WTC11 (cell line): ENCODE data around the gene PADI2. TPM values are rescaled to one million over a fixed set of nuclear protein-coding genes. Genes with fewer than 3 reads are reported as not detected.

ENCODE experiments used
- ATAC-seq: fragments of 200-7000 bp; cut with Tn5 transposase; 2 replicates; pipeline ENCODE4 v1.10.0; 2021; ENCODE audit warnings: mild to moderate bottlenecking, moderate library complexity
- CTCF ChIA-PET: fragments of 300-600 bp; sonication (Branson Sonifier 250); formaldehyde crosslinking; loops from one replicate; lab custom pipeline; 2021; ENCODE audit warnings: antibody characterized with exemption; lab: Charles Lee
- POLR2A ChIA-PET: fragments of 350-600 bp; sonication (Branson Sonifier 250); formaldehyde crosslinking; loops from one replicate; lab custom pipeline; 2021; ENCODE audit warnings: antibody characterized with exemption; lab: Charles Lee
- DNase-seq: peaks from one replicate; pipeline ENCODE4 v3.0.0; 2021; ENCODE audit warnings: low spot score
- H3K27ac Mint-ChIP-seq: 2 replicates; pipeline ENCODE4 v1.8.0; 2021; ENCODE audit warnings: mixed read lengths
- H3K27me3 Mint-ChIP-seq: 2 replicates; pipeline ENCODE4 v1.8.0; 2021; ENCODE audit warnings: low read depth, mild to moderate bottlenecking, moderate library complexity, mixed read lengths
- H3K36me3 Mint-ChIP-seq: 2 replicates; pipeline ENCODE4 v1.8.0; 2021; ENCODE audit warnings: mixed read lengths
- H3K4me1 Mint-ChIP-seq: 2 replicates; pipeline ENCODE4 v1.8.0; 2022; ENCODE audit warnings: mixed read lengths
- H3K4me3 Mint-ChIP-seq: 2 replicates; pipeline ENCODE4 v1.8.0; 2021; ENCODE audit warnings: mild to moderate bottlenecking, moderate library complexity, mixed read lengths
- H3K9me3 Mint-ChIP-seq: 2 replicates; pipeline ENCODE4 v1.8.0; 2021; ENCODE audit warnings: mixed read lengths
- AR ChIP-seq: fragments of 250-450 bp; sonication (Bioruptor Pico); IDR thresholded peaks from 2 replicates; pipeline ENCODE4 v1.9.0; 2021; ENCODE audit warnings: mild to moderate bottlenecking
- CDX4 ChIP-seq: fragments of 250-450 bp; sonication (Bioruptor Pico); IDR thresholded peaks from 2 replicates; pipeline ENCODE4 v1.9.0; 2021; ENCODE audit warnings: moderate library complexity, mild to moderate bottlenecking, inconsistent platforms, borderline replicate concordance
- CTCF ChIP-seq: fragments of 200-600 bp; IDR thresholded peaks from 2 replicates; pipeline ENCODE4 v1.8.0; 2022; ENCODE audit warnings: antibody characterized with exemption
- E2F5 ChIP-seq: sonication (generic); formaldehyde crosslinking; IDR thresholded peaks from 2 replicates; pipeline ENCODE4 v1.8.1; 2022; ENCODE audit warnings: mild to moderate bottlenecking, moderate library complexity, missing genetic modification reagents
- ERG ChIP-seq: fragments of 250-450 bp; sonication (Bioruptor Pico); IDR thresholded peaks from 2 replicates; pipeline ENCODE4 v1.8.0; 2021; ENCODE audit warnings: mild to moderate bottlenecking
- FOXP4 ChIP-seq: sonication (generic); formaldehyde crosslinking; IDR thresholded peaks from 2 replicates; pipeline ENCODE4 v1.8.0; 2022; ENCODE audit warnings: mild to moderate bottlenecking, missing genetic modification reagents
- GABPB1 ChIP-seq: sonication (generic); formaldehyde crosslinking; IDR thresholded peaks from 2 replicates; pipeline ENCODE4 v1.8.1; 2023; ENCODE audit warnings: mild to moderate bottlenecking, missing genetic modification reagents
- GTF2I ChIP-seq: fragments of 250-450 bp; sonication (Bioruptor Pico); conservative IDR thresholded peaks from 2 replicates; pipeline ENCODE4 v1.4.0; 2021; ENCODE audit warnings: mild to moderate bottlenecking
- JUN ChIP-seq: sonication (generic); formaldehyde crosslinking; IDR thresholded peaks from 2 replicates; pipeline ENCODE4 v1.8.0; 2023; ENCODE audit warnings: mild to moderate bottlenecking, missing genetic modification reagents
- NFATC4 ChIP-seq: fragments of 250-450 bp; sonication (Bioruptor Pico); IDR thresholded peaks from 2 replicates; pipeline ENCODE4 v1.9.0; 2021; ENCODE audit warnings: mild to moderate bottlenecking
- OVOL2 ChIP-seq: fragments of 250-450 bp; sonication (Bioruptor Pico); IDR thresholded peaks from 2 replicates; pipeline ENCODE4 v1.9.0; 2021; ENCODE audit warnings: mild to moderate bottlenecking, borderline replicate concordance
- PRDM15 ChIP-seq: sonication (generic); formaldehyde crosslinking; IDR thresholded peaks from 2 replicates; pipeline ENCODE4 v1.8.0; 2022; ENCODE audit warnings: missing genetic modification reagents
- RELA ChIP-seq: sonication (generic); formaldehyde crosslinking; IDR thresholded peaks from 2 replicates; pipeline ENCODE4 v1.8.1; 2022; ENCODE audit warnings: missing genetic modification reagents, mild to moderate bottlenecking, borderline replicate concordance
- TEAD1 ChIP-seq: sonication (generic); formaldehyde crosslinking; IDR thresholded peaks from 2 replicates; pipeline ENCODE4 v1.8.0; 2022; ENCODE audit warnings: mild to moderate bottlenecking, missing genetic modification reagents
- ZNF317 ChIP-seq: sonication (generic); formaldehyde crosslinking; IDR thresholded peaks from 2 replicates; pipeline ENCODE4 v1.8.1; 2023; ENCODE audit warnings: low read depth, mild to moderate bottlenecking, moderate library complexity, missing genetic modification reagents, borderline replicate concordance
- ZNF532 ChIP-seq: fragments of 250-450 bp; sonication (Bioruptor Pico); IDR thresholded peaks from 2 replicates; pipeline ENCODE4 v1.9.0; 2021; ENCODE audit warnings: mild to moderate bottlenecking, borderline replicate concordance
- ZSCAN18 ChIP-seq: fragments of 250-450 bp; sonication (Bioruptor Pico); IDR thresholded peaks from 2 replicates; pipeline ENCODE4 v2.1.2; 2022; ENCODE audit warnings: mild to moderate bottlenecking, moderate library complexity
- total RNA-seq: library from RNA; stranded (reverse); gene quantifications from 3 replicates; pipeline ENCODE4 v1.2.3, GENCODE V29; 2021

The PADI2 gene
- total RNA-seq, 1 experiment from 2014 or later = 3.8 TPM

GRCh38 chr1:17091252-17091651 lies 28.0 kb downstream of the PADI2 start (continued):
- TF ChIP-seq ZNF532 (no peak), AR (no peak), RELA (CRISPR knock-in tag) (no peak), CTCF (no peak), ZNF317 (CRISPR knock-in tag) (no peak), GABPB1 (no peak), GTF2I (CRISPR knock-in tag) (no peak), ZSCAN18 (CRISPR knock-in tag) (no peak)

- POLR2A ChIA-PET = no interaction called here
- no peaks in the 10 kb centered on the region; the same call in 1 of the 2 replicates for H3K27me3 Mint-ChIP-seq
- H3K4me3 Mint-ChIP-seq = no peak overlapping the region
- no peak for DNase-seq
- no peaks in the 10 kb centered on the region for H3K4me1 Mint-ChIP-seq
- H3K36me3 Mint-ChIP-seq = no peaks in the 10 kb centered on the region
- CTCF ChIA-PET = interaction anchor here (1.1 kb wide), 1 partner anchor 14 kb away, joined by 4 read pairs; no protein-coding TSS in a partner anchor
- no peaks in the 10 kb centered on the region for H3K9me3 Mint-ChIP-seq
- H3K27ac Mint-ChIP-seq = no peak overlapping the region
- ATAC-seq = no peak
- no peak for TF ChIP-seq ERG (CRISPR knock-in tag)
- TF ChIP-seq PRDM15 (CRISPR knock-in tag) = no peak
- no peak for TF ChIP-seq JUN (CRISPR knock-in tag)
- no peak for TF ChIP-seq E2F5 (CRISPR knock-in tag)
- TF ChIP-seq CDX4 (CRISPR knock-in tag) = no peak
- no peak for TF ChIP-seq OVOL2
- no peak for TF ChIP-seq FOXP4
- TF ChIP-seq ZNF317 (CRISPR knock-in tag) = no peak
- no peak for TF ChIP-seq NFATC4 (CRISPR knock-in tag)
- no peak for TF ChIP-seq TEAD1 (CRISPR knock-in tag)
These were observed 29.7 kb downstream of the PADI2 start for GRCh38 chr1:17089506-17089905.
